Lower lobe of right lung (tissue), 2 donors: ENCODE data around the gene ATRN. TPM values are rescaled to one million over a fixed set of nuclear protein-coding genes. Genes with fewer than 3 reads are reported as not detected.
"Not testable (repeated sequence)": the region's sequence is repeated elsewhere in the genome, so short reads cannot be mapped to it uniquely, and the experiment has no call there.

ENCODE experiments used
- ATAC-seq, 2 donors: fragments of 200-7000 bp; cut with Tn5 transposase; one replicate each; pipeline ENCODE4 v1.9.1; 2020 to 2022; ENCODE audit warnings: mild to moderate bottlenecking in 2 of 2, moderate library complexity in 2 of 2
- DNase-seq: peaks from one replicate; pipeline ENCODE4 v3.0.0-alpha.2; 2020
- H3K27ac ChIP-seq: fragments of 200-600 bp; one replicate; pipeline ENCODE4 v1.8.0; 2022
- H3K27me3 ChIP-seq: fragments of 200-600 bp; one replicate; pipeline ENCODE4 v1.8.0; 2022; ENCODE audit warnings: low read depth
- H3K36me3 ChIP-seq: fragments of 200-600 bp; one replicate; pipeline ENCODE4 v1.8.0; 2022; ENCODE audit warnings: mild to moderate bottlenecking
- H3K4me1 ChIP-seq: fragments of 200-600 bp; one replicate; pipeline ENCODE4 v1.8.0; 2022
- H3K4me3 ChIP-seq: fragments of 200-600 bp; one replicate; pipeline ENCODE4 v1.8.0; 2022; ENCODE audit warnings: mild to moderate bottlenecking
- H3K9me3 ChIP-seq: fragments of 200-600 bp; one replicate; pipeline ENCODE4 v1.8.0; 2022
- CTCF ChIP-seq: fragments of 200-600 bp; IDR thresholded peaks from one replicate; pipeline ENCODE4 v1.8.0; 2022; ENCODE audit warnings: antibody characterized with exemption, mild to moderate bottlenecking
- intact Hi-C: fragments of 100-400 bp; cut with DNase I; formaldehyde crosslinking; loops from one replicate; pipeline ENCODE4 v1.11.0; 2022
- total RNA-seq: library from RNA; stranded (reverse); fragmentation: NEBNext Ultra II Directional; extraction: Animal tissue kit (Norgen Biotek cat#: 25700); gene quantifications from one replicate; pipeline ENCODE4 v1.2.1, GENCODE V29; 2021
- donor health status: DM: no; HTN: yes; CAD: no; lungs with severe emphysema.

ATRN gene
- total RNA-seq, 1 donor from 2014 or later: 29.2 TPM

DNA sequence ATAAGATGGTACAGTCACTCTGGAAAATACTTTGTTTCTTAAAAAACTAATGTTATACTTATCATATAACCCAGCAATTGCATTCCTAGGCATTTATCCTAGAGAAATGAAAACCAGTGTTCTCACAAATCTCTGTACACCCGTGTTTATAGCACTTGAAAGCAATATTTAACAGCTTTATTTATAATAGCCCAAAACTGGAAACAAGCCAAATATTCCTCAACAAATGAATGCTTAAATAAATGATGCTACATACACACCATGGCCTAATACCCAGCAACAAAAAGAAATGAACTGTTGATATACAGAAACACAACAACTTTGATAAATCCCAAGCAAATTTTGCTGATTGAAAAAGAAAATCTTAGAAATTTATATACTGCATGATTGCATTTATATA, 141.1 kb downstream of the ATRN start:
- ATAC-seq (no peak), DNase-seq (no peak)
- no peak for TF ChIP-seq CTCF
- Histone ChIP-seq H3K4me1 (peaks cover 18% of the 10 kb centered on the region), H3K4me3 (no peak overlapping the region), H3K9me3 (no peaks in the 10 kb centered on the region), H3K27ac (no peak overlapping the region), H3K27me3 (no peaks in the 10 kb centered on the region), H3K36me3 (no peaks in the 10 kb centered on the region)
- intact Hi-C loops: no loop called here

DNA sequence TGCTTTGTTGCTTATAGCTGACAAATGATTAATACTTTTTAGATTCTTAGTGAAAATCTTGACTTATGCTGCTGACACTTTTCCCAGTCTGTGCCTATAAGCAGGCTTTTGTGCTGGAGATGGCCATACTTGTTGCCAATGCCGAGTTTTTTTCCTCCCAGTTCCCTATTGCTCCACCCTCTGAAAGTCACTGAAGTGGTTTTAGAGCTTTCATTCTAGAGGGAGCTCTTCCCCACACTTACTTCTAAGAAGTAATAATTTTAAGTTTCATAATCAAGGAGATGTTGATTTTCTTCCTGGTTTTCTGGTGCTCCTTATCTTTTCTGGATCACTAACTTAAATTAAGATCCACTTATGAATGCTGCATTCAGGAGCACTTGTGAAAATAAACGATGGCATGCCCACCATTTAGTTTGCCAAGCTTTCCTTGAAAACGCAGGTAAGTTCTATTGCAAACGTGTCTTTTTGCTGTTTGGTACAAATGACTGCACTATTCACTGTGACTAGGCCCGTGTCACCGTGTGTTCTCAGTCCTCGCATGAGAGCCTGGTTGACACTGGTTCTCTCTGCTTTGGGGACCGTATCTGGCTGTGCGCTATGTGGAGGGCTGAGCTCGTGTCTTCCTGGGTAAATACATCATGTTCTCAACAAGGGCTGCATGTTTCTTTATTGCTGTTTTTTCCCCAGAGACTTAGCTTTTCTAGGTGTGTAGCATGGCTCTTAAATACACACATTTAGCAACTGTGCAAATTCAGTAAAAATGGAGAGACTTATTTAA, 142.2 kb downstream of the ATRN start:
- Histone ChIP-seq H3K27ac (no peak overlapping the region), H3K36me3 (no peaks in the 10 kb centered on the region), H3K4me3 (peak overlapping the region; percentile 1), H3K4me1 (peaks cover 18% of the 10 kb centered on the region), H3K27me3 (no peaks in the 10 kb centered on the region), H3K9me3 (no peaks in the 10 kb centered on the region)
- DNase-seq: no peak
- no peak for TF ChIP-seq CTCF
- intact Hi-C loops: no loop called here
- ATAC-seq: peak; percentile 67 to 70

GRCh38 chr20:3613821-3614440, 143.1 kb downstream of the ATRN start:
- Histone ChIP-seq H3K9me3 (no peaks in the 10 kb centered on the region), H3K4me1 (peaks cover 18% of the 10 kb centered on the region), H3K27ac (no peak overlapping the region), H3K27me3 (no peaks in the 10 kb centered on the region), H3K36me3 (no peaks in the 10 kb centered on the region), H3K4me3 (peak overlapping the region; percentile 6)
- no peak for DNase-seq
- peak in 1 of 2 donors; percentile 31 for ATAC-seq
- no peak for TF ChIP-seq CTCF
- intact Hi-C loops: no loop called here

DNA sequence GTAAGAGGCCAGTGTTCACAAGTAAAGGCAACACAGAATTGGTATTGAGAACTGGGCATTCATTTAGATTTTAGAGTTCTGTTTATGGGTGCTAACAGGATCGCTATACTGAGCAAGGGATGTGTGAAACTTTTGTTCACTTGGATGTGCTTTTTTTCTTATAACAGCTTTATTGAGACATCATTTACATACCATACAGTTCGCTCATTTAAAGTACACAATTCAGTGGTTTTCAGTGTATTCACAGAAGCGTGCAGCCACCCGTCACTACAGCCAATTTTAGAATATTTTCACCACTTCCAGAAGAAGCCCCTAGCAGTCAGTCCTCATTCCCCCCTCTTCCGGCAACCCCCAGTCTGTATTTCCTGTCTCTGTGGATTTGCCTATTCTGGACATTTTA, 143.6 kb downstream of the ATRN start:
- H3K4me3 ChIP-seq: peak overlapping the region; percentile 6
- H3K36me3 ChIP-seq: no peaks in the 10 kb centered on the region
- no peak for ATAC-seq
- H3K4me1 ChIP-seq: peaks cover 18% of the 10 kb centered on the region
- no peak for TF ChIP-seq CTCF
- H3K9me3 ChIP-seq: no peaks in the 10 kb centered on the region
- H3K27me3 ChIP-seq: no peaks in the 10 kb centered on the region
- intact Hi-C loops: no loop called here
- no peak for DNase-seq
- H3K27ac ChIP-seq: no peak overlapping the region

GRCh38 chr20:3615171-3615840, 144.5 kb downstream of the ATRN start:
- peaks cover 18% of the 10 kb centered on the region for H3K4me1 ChIP-seq
- H3K9me3 ChIP-seq, ATAC-seq, H3K27ac ChIP-seq, H3K27me3 ChIP-seq, intact Hi-C loops, H3K4me3 ChIP-seq, H3K36me3 ChIP-seq, DNase-seq: not testable (repeated sequence)

DNA sequence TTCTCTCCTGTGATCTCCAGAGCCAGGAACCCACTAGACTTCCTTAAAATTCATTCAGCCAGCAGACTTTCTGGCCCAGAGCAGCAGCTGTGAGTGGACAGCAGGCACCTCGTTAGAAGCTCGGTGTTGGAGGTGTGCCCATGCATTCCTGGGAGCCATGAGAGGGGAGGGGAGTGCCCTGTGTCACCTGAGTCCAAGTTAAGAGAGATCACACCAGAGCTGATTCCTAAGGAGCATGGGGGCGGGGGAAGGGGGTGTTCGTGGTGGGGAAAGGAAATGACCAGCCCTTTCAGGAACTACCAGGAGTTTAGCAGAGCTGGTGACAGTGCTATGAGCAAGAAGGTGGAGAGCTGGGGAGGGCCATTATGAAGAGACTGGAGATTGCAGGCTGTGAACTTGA, 145.4 kb downstream of the ATRN start:
- TF ChIP-seq CTCF: no peak
- H3K4me3 ChIP-seq: no peak overlapping the region
- ATAC-seq: peak; percentile 91
- intact Hi-C loops: no loop called here
- H3K27ac ChIP-seq: peak overlapping the region; percentile 33
- no peaks in the 10 kb centered on the region for H3K27me3 ChIP-seq
- H3K36me3 ChIP-seq: no peaks in the 10 kb centered on the region
- DNase-seq: peak; percentile 80
- H3K4me1 ChIP-seq: peaks cover 18% of the 10 kb centered on the region
- no peaks in the 10 kb centered on the region for H3K9me3 ChIP-seq
